Measurements from ENCODE around the gene NFILZ. TPM values are rescaled to one million over a fixed set of nuclear protein-coding genes. Genes with fewer than 3 reads are reported as not detected.

Gene NFILZ
- total and polyA plus RNA-seq, 7 donors, result not detected

DNA sequence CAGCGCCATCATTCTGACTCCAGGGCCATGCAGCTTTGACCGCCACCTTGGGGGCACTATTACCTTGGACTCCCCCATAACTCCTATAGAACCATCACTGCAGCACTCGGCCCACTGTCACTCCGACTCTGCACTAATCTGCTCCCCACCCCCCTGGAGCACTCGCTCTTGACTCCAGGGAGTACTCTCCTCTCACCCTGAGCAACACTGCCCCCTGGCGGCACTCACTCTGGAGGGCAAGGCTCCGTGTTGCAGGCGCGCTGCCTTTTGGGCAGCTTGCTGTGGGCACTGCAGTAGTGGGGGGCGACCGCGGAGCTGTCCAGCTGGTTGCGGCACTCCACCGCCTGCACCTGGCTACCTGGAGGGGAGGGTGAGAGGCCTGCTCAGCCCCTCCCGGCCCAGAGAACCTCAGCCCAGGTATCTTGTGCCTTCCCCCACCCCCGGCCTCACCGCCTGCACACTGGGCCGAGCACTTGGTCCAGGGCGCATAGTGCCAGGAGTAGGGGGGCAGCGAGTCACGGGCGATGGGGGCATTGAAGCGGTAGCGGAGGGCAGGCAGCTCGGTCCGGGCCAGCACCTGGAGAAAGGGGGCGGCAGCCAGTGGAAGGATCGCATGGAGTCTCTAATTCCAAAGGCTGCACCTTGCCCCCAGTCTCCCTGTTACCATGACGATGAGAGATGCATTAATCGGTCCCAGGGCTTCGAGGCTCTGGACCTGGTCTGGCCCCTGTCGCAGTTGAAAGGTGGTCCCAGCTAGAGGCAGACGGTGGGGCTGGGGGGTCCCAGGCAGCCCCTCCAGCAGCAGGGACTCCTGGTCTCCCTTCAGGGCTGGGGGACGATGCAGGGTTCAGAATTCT, 44.3 kb upstream of the NFILZ start:
- ATAC-seq (no peak), DNase-seq (no peak)
- 78 to 84% (median 82%) methylated on average over 33 to 34 of the region's 34 CpGs for WGBS, 3 donors
- TF ChIP-seq CTCF (IDR thresholded peaks at IDR 0.05), result peak; percentile 21
- Histone ChIP-seq H3K36me3 (ENCODE audit: insufficient read depth in 1 of 2, low read depth in 1 of 2) (no peaks in the 10 kb centered on the region), H3K4me3 (no peak overlapping the region), H3K27me3 (ENCODE audit: insufficient read depth in 3 of 3, low read length in 2 of 3) (peaks cover 0 to 6% (median 2%) of the 10 kb centered on the region in 3 donors), H3K9me3 (no peaks in the 10 kb centered on the region), H3K4me1 (no peaks in the 10 kb centered on the region), H3K27ac (no peak overlapping the region)
- intact Hi-C loops (cut with DNase I), result no loop called here

GRCh38 chr19:8589177-8589714, 41.2 kb upstream of the NFILZ start:
- Histone ChIP-seq H3K27ac (no peak overlapping the region), H3K36me3 (ENCODE audit: insufficient read depth in 1 of 2, low read depth in 1 of 2) (no peaks in the 10 kb centered on the region), H3K27me3 (ENCODE audit: insufficient read depth in 3 of 3, low read length in 2 of 3) (peaks cover 0 to 16% (median 5%) of the 10 kb centered on the region in 3 donors), H3K9me3 (peaks cover 2% of the 10 kb centered on the region), H3K4me1 (no peaks in the 10 kb centered on the region), H3K4me3 (no peak overlapping the region)
- intact Hi-C loops (cut with DNase I), result no loop called here
- DNase-seq (no peak), ATAC-seq (no peak)
- WGBS, 3 donors, result 83 to 89% (median 86%) methylated on average over 31 to 32 of the region's 32 CpGs
- no peak for TF ChIP-seq CTCF (IDR thresholded peaks at IDR 0.05)

GRCh38 chr19:8592231-8593009, 38.0 kb upstream of the NFILZ start:
- 1% methylated on average over 47 to 55 of the region's 55 CpGs for WGBS, 3 donors
- DNase-seq, result peak; percentile 95
- no peak for TF ChIP-seq CTCF (IDR thresholded peaks at IDR 0.05)
- peaks cover 0 to 16% (median 5%) of the 10 kb centered on the region in 3 donors for H3K27me3 ChIP-seq (ENCODE audit: insufficient read depth in 3 of 3, low read length in 2 of 3)
- H3K9me3 ChIP-seq, result peaks cover 3% of the 10 kb centered on the region
- H3K27ac ChIP-seq, result no peak overlapping the region
- no peaks in the 10 kb centered on the region for H3K4me1 ChIP-seq
- intact Hi-C loops (cut with DNase I), result no loop called here
- peak; percentile 77 to 86 (median 83) for ATAC-seq
- no peaks in the 10 kb centered on the region for H3K36me3 ChIP-seq (ENCODE audit: insufficient read depth in 1 of 2, low read depth in 1 of 2)
- peak overlapping the region; percentile 52 for H3K4me3 ChIP-seq

- WGBS, 3 donors, result 95 to 96% (median 95%) methylated on average over 2 of the region's 2 CpGs
These were observed 36.5 kb upstream of the NFILZ start for GRCh38 chr19:8593931-8594330.

More at GRCh38 chr19:8593931-8594330, 36.5 kb upstream of the NFILZ start:
- Histone ChIP-seq H3K4me3 (no peak overlapping the region), H3K4me1 (no peaks in the 10 kb centered on the region), H3K27ac (no peak overlapping the region), H3K36me3 (ENCODE audit: insufficient read depth in 1 of 2, low read depth in 1 of 2) (peaks cover 0 to 1% of the 10 kb centered on the region in 2 donors), H3K9me3 (peaks cover 3% of the 10 kb centered on the region), H3K27me3 (ENCODE audit: insufficient read depth in 3 of 3, low read length in 2 of 3) (peaks cover 0 to 16% (median 5%) of the 10 kb centered on the region in 3 donors)
- intact Hi-C loops (cut with DNase I), result no loop called here
- ATAC-seq (no peak), DNase-seq (no peak)
- no peak for TF ChIP-seq CTCF (IDR thresholded peaks at IDR 0.05)
